Thoracic aorta endothelial cell (primary cell): ENCODE measurements around the gene HCRTR1. TPM values are rescaled to one million over a fixed set of nuclear protein-coding genes. Genes with fewer than 3 reads are reported as not detected.

ENCODE experiments used
- total RNA-seq: library from RNA; depleted of rRNA; stranded (reverse); fragments of >200 nt; gene quantifications from 2 replicates; pipeline ENCODE4 v1.2.3, GENCODE V29; 2012

HCRTR1 gene
- total RNA-seq = 0.57 and 0.66 TPM in 2 replicates

DNA sequence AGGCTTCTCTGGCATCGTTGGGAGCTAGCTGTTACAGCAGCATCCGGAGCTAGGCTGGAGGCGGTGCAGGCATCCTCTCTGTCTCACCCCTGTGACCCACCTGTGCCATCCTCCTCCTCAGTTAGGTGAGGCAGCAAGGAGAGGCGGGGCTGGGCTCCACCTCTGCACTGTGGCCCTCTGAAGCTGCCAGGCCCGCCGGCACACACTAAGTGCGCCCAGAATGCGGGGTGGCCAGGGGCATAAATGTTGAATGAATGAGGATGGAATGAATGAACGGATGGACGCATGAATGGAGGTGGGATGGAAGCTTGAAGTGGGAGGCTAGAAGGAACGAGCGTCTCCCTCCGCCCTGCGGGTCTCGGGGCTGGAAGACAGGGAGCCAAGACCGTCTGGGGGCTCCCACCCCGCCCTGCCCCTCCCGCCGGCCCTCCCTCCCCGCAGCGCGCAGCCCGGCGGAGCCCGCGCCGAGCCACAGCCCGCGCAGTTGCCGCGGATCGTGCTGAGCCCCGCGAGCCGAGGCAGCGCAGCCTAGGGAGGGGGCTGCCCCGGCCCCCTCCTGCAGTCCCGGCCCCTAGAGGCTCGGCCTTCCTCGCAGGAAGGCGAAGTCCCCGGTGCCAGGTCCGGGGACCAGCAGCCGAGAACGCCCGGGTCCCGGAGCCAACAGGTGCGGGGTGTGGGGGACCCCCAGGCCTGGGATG, at the start of gene HCRTR1:
TSS of gene HCRTR1 (plus strand) at position 472 of the 698 bp plus-strand sequence. CDS start 1,504 bp downstream, outside the sequence.

DNA sequence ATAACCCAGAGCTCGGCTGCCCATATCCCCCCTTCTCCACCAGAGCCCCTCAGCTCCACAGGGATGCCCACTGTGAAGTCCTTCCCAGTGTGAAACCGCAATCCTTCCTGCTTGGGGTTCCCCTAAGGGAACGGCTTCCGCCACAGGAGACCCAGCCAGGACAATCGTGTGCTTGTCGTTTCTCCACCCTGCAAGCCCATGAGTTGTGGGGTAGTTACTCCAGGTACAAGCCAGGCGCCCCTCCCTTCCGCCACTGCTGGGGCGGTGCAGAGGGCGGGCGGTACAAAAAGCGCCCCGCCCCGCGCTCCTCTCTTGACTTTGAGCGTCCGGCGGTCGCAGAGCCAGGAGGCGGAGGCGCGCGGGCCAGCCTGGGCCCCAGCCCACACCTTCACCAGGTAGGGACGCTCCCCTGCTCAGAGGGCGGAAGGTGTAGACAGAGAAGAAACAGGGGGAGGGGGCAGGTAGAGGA, 41.3 kb upstream of the HCRTR1 start, which contains the start of gene TINAGL1:
TSS of gene TINAGL1 (plus strand) at position 315 of the 469 bp plus-strand sequence. CDS start 634 bp downstream, outside the sequence.

DNA sequence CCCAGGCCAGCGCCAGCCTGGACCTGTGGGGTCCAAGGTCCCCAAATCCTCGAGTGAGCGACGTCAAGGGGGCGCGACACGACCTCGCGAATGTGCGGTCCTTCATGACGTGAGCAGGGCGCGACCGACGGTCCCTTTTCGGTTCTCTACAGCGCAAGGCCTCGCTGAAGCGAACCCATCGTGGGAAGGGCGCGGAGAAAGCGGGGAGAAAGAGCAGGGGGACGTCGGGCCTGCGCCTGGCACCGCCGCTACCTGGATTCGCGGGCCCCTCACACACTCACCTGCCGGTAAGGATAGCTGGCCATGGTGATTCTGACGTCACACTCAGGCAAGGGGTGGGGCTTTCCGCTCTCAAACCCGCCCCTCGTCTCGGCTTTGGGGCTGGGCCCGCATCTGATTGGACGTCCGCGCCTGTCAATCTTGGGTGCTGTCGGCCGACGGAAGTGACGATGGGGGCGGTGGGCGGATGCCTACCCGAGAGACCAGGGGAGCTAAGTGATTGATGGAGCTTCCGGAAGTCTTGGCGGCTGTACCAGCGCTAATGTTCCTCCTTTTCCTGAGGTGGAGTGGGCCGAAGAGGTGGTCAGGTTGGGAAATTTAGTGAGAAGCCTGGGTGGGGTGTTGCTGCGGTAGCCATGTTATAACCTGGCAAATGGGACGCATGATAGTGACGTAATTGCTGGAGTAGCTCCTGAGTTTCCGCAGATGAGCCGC, 27.2 kb downstream of the HCRTR1 start, which contains the start of gene PEF1:
TSS of gene PEF1 (minus strand) at position 317 of the 714 bp plus-strand sequence. CDS start at position 305, 12 bp downstream.

Other genes with a start within 250 kb of the HCRTR1 start
- gene FABP3, start 244.6 kb upstream of the HCRTR1 start, total RNA-seq = not detected in 2 replicates
- gene SERINC2, start 204.5 kb upstream of the HCRTR1 start, total RNA-seq = 6.0 and 7.0 TPM in 2 replicates
- 329 and 456 TPM in 2 replicates for gene TINAGL1, start 41.2 kb upstream of the HCRTR1 start, total RNA-seq
- 63.0 and 76.7 TPM in 2 replicates for gene PEF1, start 27.2 kb downstream of the HCRTR1 start, total RNA-seq
- 0.43 and 0.93 TPM in 2 replicates for gene COL16A1, start 86.3 kb downstream of the HCRTR1 start, total RNA-seq
- 0.79 and 0.80 TPM in 2 replicates for gene ADGRB2, start 146.7 kb downstream of the HCRTR1 start, total RNA-seq
- gene SPOCD1, start 198.3 kb downstream of the HCRTR1 start, total RNA-seq = 53.7 and 57.9 TPM in 2 replicates